Spinal cord (tissue), 10 donors: ENCODE data around the gene TEX22. TPM values are rescaled to one million over a fixed set of nuclear protein-coding genes. Genes with fewer than 3 reads are reported as not detected.

Experiments
- DNase-seq, 6 donors: peaks; one replicate each; pipeline versions ENCODE4 v3.0.0 to v3.0.0-alpha.2; 2013 to 2015; ENCODE audit warnings: low spot score in 6 of 6, low read depth in 4 of 6
- H3K27ac ChIP-seq: one replicate; pipeline ENCODE4 v1.5.1; 2013; ENCODE audit warnings: low read depth, low read length, control low read depth
- H3K27me3 ChIP-seq: one replicate; pipeline ENCODE4 v1.6.1; 2013; ENCODE audit warnings: low read length; ENCODE audit not compliant: control insufficient read depth, insufficient read depth
- H3K36me3 ChIP-seq: one replicate; pipeline ENCODE4 v1.6.1; 2013; ENCODE audit warnings: low read length; ENCODE audit not compliant: control insufficient read depth, insufficient read depth
- H3K4me1 ChIP-seq: one replicate; pipeline ENCODE4 v1.6.1; 2013; ENCODE audit warnings: low read length; ENCODE audit not compliant: control insufficient read depth, insufficient read depth
- H3K4me3 ChIP-seq: one replicate; pipeline ENCODE4 v1.5.1; 2013; ENCODE audit warnings: low read depth, low read length, control low read depth
- H3K9me3 ChIP-seq: one replicate; pipeline ENCODE4 v1.6.1; 2013; ENCODE audit warnings: low read length; ENCODE audit not compliant: control insufficient read depth, insufficient read depth
- WGBS: methylation state at CpG from one replicate; pipeline ENCODE4 v1.1.5; 2013; ENCODE audit warnings: missing lambda C conversion rate; ENCODE audit not compliant: insufficient coverage; 5-methylcytosine and 5-hydroxymethylcytosine counted together
- polyA plus RNA-seq, 2 donors: library from polyadenylated mRNA; unstranded; fragments of 120-200 nt; gene quantifications; one replicate each; pipeline ENCODE4 v1.2.1, GENCODE V29; 2013; ENCODE audit not compliant: insufficient read length in 2 of 2
- total RNA-seq, 2 donors: library from RNA; depleted of rRNA in 1 of 2; stranded (reverse); fragments of 120-200 nt in 1 of 2; fragments of >200 nt in 1 of 2; gene quantifications; one replicate each; pipeline versions ENCODE4 v1.2.3 to v1.2.4, GENCODE V29; 2013 to 2014
- donor health status: healthy.

The TEX22 gene
- total and polyA plus RNA-seq, 4 donors: 0.20 to 4.8 (median 1.9) TPM

- H3K4me1 ChIP-seq: no peaks in the 10 kb centered on the region
- WGBS: 82% methylated on average over 32 of the region's 34 CpGs
- no peaks in the 10 kb centered on the region for H3K27me3 ChIP-seq
- DNase-seq: no peak
- no peak overlapping the region for H3K27ac ChIP-seq
- peaks cover 78% of the 10 kb centered on the region for H3K36me3 ChIP-seq
- H3K9me3 ChIP-seq: no peaks in the 10 kb centered on the region
- no peak overlapping the region for H3K4me3 ChIP-seq
These were observed 21.6 kb upstream of the TEX22 start for GRCh38 chr14:105376521-105377440.

GRCh38 chr14:105377555-105378182, 20.7 kb upstream of the TEX22 start:
- H3K27ac ChIP-seq: no peak overlapping the region
- no peaks in the 10 kb centered on the region for H3K4me1 ChIP-seq
- H3K9me3 ChIP-seq: no peaks in the 10 kb centered on the region
- H3K36me3 ChIP-seq: peaks cover 80% of the 10 kb centered on the region
- H3K27me3 ChIP-seq: no peaks in the 10 kb centered on the region
- no peak for DNase-seq
- 91% methylated on average over 23 of the region's 23 CpGs for WGBS
- H3K4me3 ChIP-seq: no peak overlapping the region

GRCh38 chr14:105378199-105378598, 20.1 kb upstream of the TEX22 start:
- WGBS: 97% methylated on average over 7 of the region's 11 CpGs
- H3K4me3 ChIP-seq: no peak overlapping the region

GRCh38 chr14:105378873-105379685, 19.3 kb upstream of the TEX22 start:
- peaks cover 86% of the 10 kb centered on the region for H3K36me3 ChIP-seq
- H3K4me3 ChIP-seq: no peak overlapping the region
- H3K4me1 ChIP-seq: no peaks in the 10 kb centered on the region
- H3K27me3 ChIP-seq: no peaks in the 10 kb centered on the region
- H3K27ac ChIP-seq: no peak overlapping the region
- H3K9me3 ChIP-seq: no peaks in the 10 kb centered on the region
- DNase-seq: no peak
- 97% methylated on average over 17 of the region's 17 CpGs for WGBS

More at GRCh38 chr14:105378199-105378598, 20.1 kb upstream of the TEX22 start:
- peaks cover 85% of the 10 kb centered on the region for H3K36me3 ChIP-seq
- DNase-seq: no peak
- no peaks in the 10 kb centered on the region for H3K4me1 ChIP-seq
- H3K27ac ChIP-seq: no peak overlapping the region
- H3K27me3 ChIP-seq: no peaks in the 10 kb centered on the region
- no peaks in the 10 kb centered on the region for H3K9me3 ChIP-seq

GRCh38 chr14:105379946-105380345, 18.4 kb upstream of the TEX22 start:
- no peak for DNase-seq
- Histone ChIP-seq H3K27ac (no peak overlapping the region), H3K9me3 (no peaks in the 10 kb centered on the region), H3K4me1 (no peaks in the 10 kb centered on the region), H3K4me3 (no peak overlapping the region), H3K36me3 (peaks cover 91% of the 10 kb centered on the region), H3K27me3 (no peaks in the 10 kb centered on the region)
- WGBS: 93% methylated on average over 14 of the region's 14 CpGs

GRCh38 chr14:105380756-105381155, 17.6 kb upstream of the TEX22 start:
- H3K36me3 ChIP-seq: peaks cover 99% of the 10 kb centered on the region
- no peak overlapping the region for H3K4me3 ChIP-seq
- no peak for DNase-seq
- H3K27me3 ChIP-seq: no peaks in the 10 kb centered on the region
- H3K4me1 ChIP-seq: no peaks in the 10 kb centered on the region
- no peak overlapping the region for H3K27ac ChIP-seq
- 95% methylated on average over 19 of the region's 19 CpGs for WGBS
- no peaks in the 10 kb centered on the region for H3K9me3 ChIP-seq

GRCh38 chr14:105381446-105382342, 16.6 kb upstream of the TEX22 start:
- Histone ChIP-seq H3K4me3 (no peak overlapping the region), H3K27ac (no peak overlapping the region), H3K36me3 (peaks cover 99% of the 10 kb centered on the region), H3K4me1 (no peaks in the 10 kb centered on the region), H3K27me3 (no peaks in the 10 kb centered on the region), H3K9me3 (no peaks in the 10 kb centered on the region)
- DNase-seq: no peak
- 94% methylated on average over 27 of the region's 27 CpGs for WGBS

- Histone ChIP-seq H3K27ac (no peak overlapping the region), H3K9me3 (no peaks in the 10 kb centered on the region), H3K4me1 (no peaks in the 10 kb centered on the region), H3K36me3 (peaks cover 99% of the 10 kb centered on the region), H3K27me3 (no peaks in the 10 kb centered on the region), H3K4me3 (no peak overlapping the region)
- no peak for DNase-seq
- WGBS: 96% methylated on average over 20 of the region's 26 CpGs
These were observed 15.8 kb upstream of the TEX22 start for GRCh38 chr14:105382343-105383082.
